OCI-LY3 (cell line): ENCODE data around the gene CAMK2B.

Experiments used
- EZH2phosphoT487 ChIP-seq: fragments of 200-600 bp; shearing (Covaris generic); IDR thresholded peaks from 2 replicates; pipeline ENCODE4 v1.6.1; 2018; ENCODE audit warnings: antibody characterized with exemption, mixed run types, low read depth
- TF ChIP-seq, protein P1 (sequence below): fragments of 200-600, 300-600 bp; sonication (generic); IDR thresholded peaks from 2 replicates; pipeline ENCODE4 v1.5.1; 2014; ENCODE audit warnings: antibody characterized with exemption, low read length, low read depth

GRCh38 chr7:44247868-44248651 is 77.3 kb downstream of the CAMK2B start:
- TF ChIP-seq, protein P1, sequence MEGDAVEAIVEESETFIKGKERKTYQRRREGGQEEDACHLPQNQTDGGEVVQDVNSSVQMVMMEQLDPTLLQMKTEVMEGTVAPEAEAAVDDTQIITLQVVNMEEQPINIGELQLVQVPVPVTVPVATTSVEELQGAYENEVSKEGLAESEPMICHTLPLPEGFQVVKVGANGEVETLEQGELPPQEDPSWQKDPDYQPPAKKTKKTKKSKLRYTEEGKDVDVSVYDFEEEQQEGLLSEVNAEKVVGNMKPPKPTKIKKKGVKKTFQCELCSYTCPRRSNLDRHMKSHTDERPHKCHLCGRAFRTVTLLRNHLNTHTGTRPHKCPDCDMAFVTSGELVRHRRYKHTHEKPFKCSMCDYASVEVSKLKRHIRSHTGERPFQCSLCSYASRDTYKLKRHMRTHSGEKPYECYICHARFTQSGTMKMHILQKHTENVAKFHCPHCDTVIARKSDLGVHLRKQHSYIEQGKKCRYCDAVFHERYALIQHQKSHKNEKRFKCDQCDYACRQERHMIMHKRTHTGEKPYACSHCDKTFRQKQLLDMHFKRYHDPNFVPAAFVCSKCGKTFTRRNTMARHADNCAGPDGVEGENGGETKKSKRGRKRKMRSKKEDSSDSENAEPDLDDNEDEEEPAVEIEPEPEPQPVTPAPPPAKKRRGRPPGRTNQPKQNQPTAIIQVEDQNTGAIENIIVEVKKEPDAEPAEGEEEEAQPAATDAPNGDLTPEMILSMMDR: no peak
- no peak for TF ChIP-seq EZH2phosphoT487
